ENCODE measurements around the gene SETD1B. TPM values are rescaled to one million over a fixed set of nuclear protein-coding genes. Genes with fewer than 3 reads are reported as not detected.

Gene SETD1B
- total RNA-seq, 3 donors from 2014 or later = 4.2 to 7.9 (median 6.1) TPM

DNA sequence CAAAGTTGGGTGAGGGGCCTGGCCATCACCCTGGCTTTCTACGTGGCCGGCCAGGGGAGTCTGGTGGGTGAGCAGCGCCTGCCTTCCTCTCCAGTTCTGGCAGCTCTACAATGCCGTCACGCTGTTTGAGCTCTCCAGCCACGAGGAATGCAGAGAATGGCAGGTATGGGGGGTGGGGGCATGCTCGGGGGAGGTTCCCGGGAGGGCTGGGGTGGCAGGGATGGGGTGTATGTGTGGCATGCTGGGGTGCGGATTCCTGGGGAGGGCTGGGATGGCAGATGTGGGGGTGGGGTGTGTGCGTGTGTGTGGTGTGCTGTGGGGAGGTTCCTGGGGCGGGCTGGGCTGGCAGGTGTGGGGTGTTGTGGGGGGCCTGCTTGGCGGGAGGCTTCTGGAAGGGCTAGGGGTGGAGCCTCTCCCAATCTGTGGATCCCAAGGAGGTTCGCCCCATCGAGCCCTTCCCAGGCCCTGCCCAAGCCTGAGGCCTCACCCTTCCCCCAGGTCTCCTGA lies 28.8 kb upstream of the SETD1B start:
- Histone ChIP-seq H3K36me3 (no peaks in the 10 kb centered on the region), H3K27me3 (no peaks in the 10 kb centered on the region), H3K4me1 (no peaks in the 10 kb centered on the region), H3K9me3 (no peaks in the 10 kb centered on the region), H3K27ac (no peak overlapping the region), H3K4me3 (no peak overlapping the region)
- TF ChIP-seq, protein P1, sequence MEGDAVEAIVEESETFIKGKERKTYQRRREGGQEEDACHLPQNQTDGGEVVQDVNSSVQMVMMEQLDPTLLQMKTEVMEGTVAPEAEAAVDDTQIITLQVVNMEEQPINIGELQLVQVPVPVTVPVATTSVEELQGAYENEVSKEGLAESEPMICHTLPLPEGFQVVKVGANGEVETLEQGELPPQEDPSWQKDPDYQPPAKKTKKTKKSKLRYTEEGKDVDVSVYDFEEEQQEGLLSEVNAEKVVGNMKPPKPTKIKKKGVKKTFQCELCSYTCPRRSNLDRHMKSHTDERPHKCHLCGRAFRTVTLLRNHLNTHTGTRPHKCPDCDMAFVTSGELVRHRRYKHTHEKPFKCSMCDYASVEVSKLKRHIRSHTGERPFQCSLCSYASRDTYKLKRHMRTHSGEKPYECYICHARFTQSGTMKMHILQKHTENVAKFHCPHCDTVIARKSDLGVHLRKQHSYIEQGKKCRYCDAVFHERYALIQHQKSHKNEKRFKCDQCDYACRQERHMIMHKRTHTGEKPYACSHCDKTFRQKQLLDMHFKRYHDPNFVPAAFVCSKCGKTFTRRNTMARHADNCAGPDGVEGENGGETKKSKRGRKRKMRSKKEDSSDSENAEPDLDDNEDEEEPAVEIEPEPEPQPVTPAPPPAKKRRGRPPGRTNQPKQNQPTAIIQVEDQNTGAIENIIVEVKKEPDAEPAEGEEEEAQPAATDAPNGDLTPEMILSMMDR (IDR thresholded peaks at IDR 0.05) = no peak
- no peak for TF ChIP-seq POLR2AphosphoS5 (IDR thresholded peaks at IDR 0.05)
- no peak for TF ChIP-seq POLR2A (IDR thresholded peaks at IDR 0.05)
- intact Hi-C loops (cut with DNase I; ENCODE audit: low total_unique reads) = loop anchor here (10.0 kb wide), 1 partner anchor 70 kb away; no protein-coding TSS in a partner anchor
- DNase-seq (ENCODE audit: low spot score in 2 of 2) = no peak

DNA sequence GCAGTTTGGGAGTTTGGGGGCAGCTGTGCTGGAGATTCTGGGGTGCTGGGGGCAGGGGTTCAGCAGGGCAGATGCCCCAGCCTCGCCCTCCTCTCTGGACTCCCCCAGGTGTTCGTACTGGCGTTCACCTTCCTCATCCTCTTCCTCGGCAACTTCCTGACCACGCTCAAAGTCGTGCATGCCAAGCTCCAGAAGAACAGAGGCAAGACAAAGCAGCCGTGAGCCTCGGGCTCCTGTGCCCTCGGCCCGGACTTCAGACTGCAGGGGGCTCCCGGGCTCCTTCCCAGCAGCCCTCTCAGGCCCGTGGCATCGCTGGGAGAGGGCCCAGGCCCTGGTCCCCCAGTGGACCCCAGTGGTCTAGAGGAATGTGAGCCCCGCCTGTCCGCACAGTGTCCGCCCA lies 28.3 kb upstream of the SETD1B start:
- H3K4me1 ChIP-seq = no peaks in the 10 kb centered on the region
- no peak overlapping the region for H3K4me3 ChIP-seq
- TF ChIP-seq POLR2A (IDR thresholded peaks at IDR 0.05) (no peak), POLR2AphosphoS5 (IDR thresholded peaks at IDR 0.05) (no peak)
- TF ChIP-seq, protein P1 (IDR thresholded peaks at IDR 0.05) = no peak
- no peaks in the 10 kb centered on the region for H3K27me3 ChIP-seq
- intact Hi-C loops (cut with DNase I; ENCODE audit: low total_unique reads) = loop anchor here (10.0 kb wide), 1 partner anchor 71 kb away; no protein-coding TSS in a partner anchor
- H3K27ac ChIP-seq = no peak overlapping the region
- no peak for DNase-seq (ENCODE audit: low spot score in 2 of 2)
- H3K9me3 ChIP-seq = no peaks in the 10 kb centered on the region
- no peaks in the 10 kb centered on the region for H3K36me3 ChIP-seq

DNA sequence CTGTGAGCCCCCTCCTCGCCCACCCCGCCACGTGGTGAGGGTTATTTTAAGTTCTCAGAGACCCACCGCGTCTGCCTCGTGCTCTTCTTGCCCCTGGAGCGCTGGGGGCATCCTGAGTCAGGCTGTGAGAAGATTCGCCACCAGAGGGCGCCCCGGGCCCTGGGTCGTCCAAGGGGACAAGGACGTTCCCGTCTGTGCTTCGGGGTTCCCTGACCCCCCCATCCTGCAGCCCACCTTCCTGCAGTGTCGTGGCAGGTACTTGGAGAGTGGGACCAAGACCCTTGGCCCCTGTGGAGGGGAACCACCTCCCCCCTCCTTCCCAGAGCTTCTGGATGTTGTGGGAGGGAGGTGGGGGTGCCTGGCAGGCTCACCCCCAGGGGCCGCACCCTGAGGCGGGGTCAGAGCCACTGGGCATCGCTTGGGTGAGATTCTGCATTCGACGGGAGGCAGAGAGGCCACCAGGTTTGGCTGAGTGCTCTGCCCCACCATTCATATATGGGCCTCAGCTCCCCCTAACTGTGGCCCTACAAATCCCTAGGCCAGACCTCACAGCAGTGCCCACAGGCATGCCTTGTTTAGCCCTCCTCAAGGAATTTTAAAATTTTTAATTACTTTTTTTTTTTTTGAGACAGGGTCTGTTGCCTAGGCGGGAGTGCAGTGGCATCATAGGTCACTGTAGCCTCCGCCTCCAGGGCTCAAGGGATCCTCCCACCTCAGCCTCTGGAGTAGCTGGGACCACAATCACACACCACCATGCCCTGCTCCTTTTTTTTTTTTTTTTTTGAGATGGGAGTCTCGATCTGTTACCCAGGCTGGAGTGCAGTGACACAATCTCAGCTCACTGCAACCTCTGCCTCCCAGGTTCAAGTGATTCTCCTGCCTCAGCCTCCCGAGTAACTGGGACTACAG lies 27.4 kb upstream of the SETD1B start:
- H3K27me3 ChIP-seq = no peaks in the 10 kb centered on the region
- peak in 1 of 2 donors; percentile 75 for DNase-seq (ENCODE audit: low spot score in 2 of 2)
- H3K9me3 ChIP-seq = no peaks in the 10 kb centered on the region
- TF ChIP-seq, protein P1 (IDR thresholded peaks at IDR 0.05) = peak in 2 of 3 donors; percentile 79 to 80
- TF ChIP-seq POLR2A (IDR thresholded peaks at IDR 0.05) = no peak
- intact Hi-C loops (cut with DNase I; ENCODE audit: low total_unique reads) = loop anchor here (10.0 kb wide), 1 partner anchor 72 kb away; no protein-coding TSS in a partner anchor
- no peak overlapping the region for H3K4me3 ChIP-seq
- H3K27ac ChIP-seq = no peak overlapping the region
- H3K4me1 ChIP-seq = no peaks in the 10 kb centered on the region
- H3K36me3 ChIP-seq = no peaks in the 10 kb centered on the region

DNA sequence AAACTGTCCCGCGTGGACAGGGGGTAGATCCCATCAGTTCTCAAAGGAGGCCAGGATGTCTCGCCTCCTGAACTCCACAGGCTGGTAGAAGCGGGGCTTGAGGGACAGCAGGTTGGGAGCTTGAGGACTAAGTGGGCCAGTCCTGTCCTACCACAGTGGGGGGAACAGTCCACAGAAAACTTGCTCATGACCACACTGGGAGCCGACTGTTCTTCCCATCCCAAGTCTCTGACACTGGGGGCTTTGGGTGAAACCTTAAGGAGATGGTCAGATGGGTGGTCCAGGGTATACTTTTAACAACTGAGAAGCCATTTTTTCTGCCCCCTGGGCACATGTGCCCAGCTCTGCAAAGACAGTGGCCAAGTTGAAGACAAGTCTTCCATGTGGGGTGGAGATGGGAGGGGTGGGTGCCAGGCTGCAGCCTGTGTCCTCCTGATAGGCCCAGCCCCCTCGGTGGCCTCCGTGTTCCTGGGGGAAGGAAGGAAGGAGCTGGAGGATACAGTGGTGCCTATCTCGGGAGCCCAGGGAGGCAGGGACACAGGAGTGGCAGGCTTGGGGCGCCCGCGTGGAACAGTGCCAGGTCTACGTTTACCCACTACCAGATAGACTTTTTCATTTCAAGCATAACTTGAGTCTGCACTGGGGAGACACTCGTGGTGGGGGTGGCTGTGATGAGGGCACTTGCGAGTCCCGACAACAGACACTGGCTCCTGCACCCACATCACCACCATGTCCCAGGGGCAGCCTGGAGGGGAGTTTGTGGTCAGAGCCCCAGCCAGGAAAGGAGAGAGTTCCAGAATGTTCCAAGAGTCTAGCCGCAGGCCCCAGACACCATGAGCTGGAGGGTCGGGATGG lies 25.0 kb upstream of the SETD1B start:
- no peaks in the 10 kb centered on the region for H3K36me3 ChIP-seq
- intact Hi-C loops (cut with DNase I; ENCODE audit: low total_unique reads) = loop anchor here (10.0 kb wide), 1 partner anchor 74 kb away; no protein-coding TSS in a partner anchor
- H3K4me3 ChIP-seq = no peak overlapping the region
- H3K27ac ChIP-seq = no peak overlapping the region
- H3K4me1 ChIP-seq = no peaks in the 10 kb centered on the region
- no peak for DNase-seq (ENCODE audit: low spot score in 2 of 2)
- no peaks in the 10 kb centered on the region for H3K9me3 ChIP-seq
- TF ChIP-seq POLR2AphosphoS5 (IDR thresholded peaks at IDR 0.05) (no peak), POLR2A (IDR thresholded peaks at IDR 0.05) (no peak)
- TF ChIP-seq, protein P1 (IDR thresholded peaks at IDR 0.05) = no peak
- H3K27me3 ChIP-seq = no peaks in the 10 kb centered on the region
